Keratinocyte (primary cell): ENCODE measurements around the gene NOX5. TPM values are rescaled to one million over a fixed set of nuclear protein-coding genes. Genes with fewer than 3 reads are reported as not detected.

Experiments
- DNase-seq: peaks from one replicate; pipeline ENCODE4 v3.0.0-alpha.2; 2011; ENCODE audit warnings: low read depth, missing footprints, low spot score
- FAIRE-seq: peaks from 2 replicates; lab custom pipeline; 2011; peaks lifted over from hg19 to GRCh38; lab: Jason Lieb, UNC
- H2AFZ ChIP-seq: 2 replicates; pipeline ENCODE4 v1.6.0; 2012; ENCODE audit warnings: low read length, control low read depth, inconsistent platforms; ENCODE audit not compliant: control insufficient read depth
- H3K27ac ChIP-seq: 2 replicates; pipeline ENCODE4 v1.5.1; 2011; ENCODE audit warnings: low read length; ENCODE audit not compliant: control insufficient read depth, insufficient read depth
- H3K27me3 ChIP-seq: 3 replicates; pipeline ENCODE4 v1.6.0; 2011; ENCODE audit warnings: low read length; ENCODE audit not compliant: control insufficient read depth, insufficient read depth; ENCODE audit errors: extremely low read depth
- H3K36me3 ChIP-seq, 2 experiments: 2 replicates in 1 of 2; 3 replicates in 1 of 2; pipeline ENCODE4 v1.5.1; 2011; ENCODE audit warnings: low read length in 2 of 2, mild to moderate bottlenecking in 1 of 2; ENCODE audit not compliant: control insufficient read depth in 2 of 2, insufficient read depth in 2 of 2; ENCODE audit errors: extremely low read depth in 1 of 2
- H3K4me1 ChIP-seq: 3 replicates; pipeline ENCODE4 v1.5.1; 2011; ENCODE audit warnings: low read length; ENCODE audit not compliant: control insufficient read depth, insufficient read depth; ENCODE audit errors: extremely low read depth
- H3K4me2 ChIP-seq: 3 replicates; pipeline ENCODE4 v1.6.0; 2011; ENCODE audit warnings: low read depth, low read length; ENCODE audit not compliant: control insufficient read depth, insufficient read depth; ENCODE audit errors: extremely low read depth
- H3K4me3 ChIP-seq, 3 experiments: fragments of 200-600 bp in 1 of 3; sonication (generic) in 1 of 3; 2 replicates in 2 of 3; 3 replicates in 1 of 3; pipeline ENCODE4 v1.5.1; 2011 to 2016; ENCODE audit warnings: low read length in 3 of 3, mild to moderate bottlenecking in 3 of 3, control low read depth in 2 of 3, inconsistent platforms in 1 of 3, low read depth in 1 of 3, mixed read lengths in 1 of 3, mixed run types in 1 of 3, moderate library complexity in 1 of 3; ENCODE audit not compliant: control insufficient read depth in 2 of 3, insufficient read depth in 2 of 3; ENCODE audit errors: extremely low read depth in 1 of 3
- H3K79me2 ChIP-seq: 2 replicates; pipeline ENCODE4 v1.6.0; 2012; ENCODE audit warnings: low read length; ENCODE audit not compliant: control insufficient read depth, insufficient read depth
- H3K9ac ChIP-seq: 3 replicates; pipeline ENCODE4 v1.6.0; 2011; ENCODE audit warnings: low read length; ENCODE audit not compliant: control insufficient read depth, insufficient read depth; ENCODE audit errors: extremely low read depth
- H3K9me1 ChIP-seq: 3 replicates; pipeline ENCODE4 v1.6.0; 2011; ENCODE audit warnings: low read length; ENCODE audit not compliant: control insufficient read depth, insufficient read depth; ENCODE audit errors: extremely low read depth
- H3K9me3 ChIP-seq: 2 replicates; pipeline ENCODE4 v1.5.1; 2012; ENCODE audit warnings: low read depth, low read length; ENCODE audit not compliant: control insufficient read depth
- H4K20me1 ChIP-seq: 3 replicates; pipeline ENCODE4 v1.6.0; 2011; ENCODE audit warnings: low read length; ENCODE audit not compliant: control insufficient read depth, insufficient read depth; ENCODE audit errors: extremely low read depth
- EZH2 ChIP-seq: IDR thresholded peaks from one replicate; pipeline ENCODE4 v1.6.1; 2012; ENCODE audit warnings: inconsistent platforms, mild to moderate bottlenecking, low read length, moderate library complexity
- dilution Hi-C: fragments of 300-500 bp; cut with MboI; formaldehyde crosslinking; loops from one replicate; pipeline ENCODE4 v1.7.0; 2020; ENCODE audit warnings: low sequenced_read_pairs; ENCODE audit not compliant: extremely low pct_ligation_motif_present
- polyA plus RNA-seq, 5 experiments: library from polyadenylated mRNA; depleted of rRNA in 3 of 5; stranded (reverse) in 3 of 5; stranded (forward) in 1 of 5; unstranded in 1 of 5; fragments of >200 nt; gene quantifications; 1 replicate in 1 of 5; 2 replicates in 3 of 5; 3 replicates in 1 of 5; pipeline versions ENCODE4 v1.2.1 to v1.2.3, GENCODE V29; 2011 to 2012; ENCODE audit warnings: missing spikeins in 2 of 5, low read depth in 1 of 5, low replicate concordance in 1 of 5
- TF ChIP-seq, protein P1 (sequence below), 3 experiments: IDR thresholded peaks in 1 of 3; conservative IDR thresholded peaks in 1 of 3; optimal IDR thresholded peaks in 1 of 3; 2 replicates in 2 of 3; 3 replicates in 1 of 3; pipeline versions ENCODE3 to v1.5.1; 2011; ENCODE audit warnings: low read length in 3 of 3, mild to moderate bottlenecking in 3 of 3, moderate library complexity in 2 of 3, control low read depth in 1 of 3, inconsistent platforms in 1 of 3; ENCODE audit not compliant: insufficient read depth in 2 of 3; ENCODE audit errors: extremely low read depth in 1 of 3

NOX5 gene
- polyA plus RNA-seq, 1 donor (not counting 4 experiments of a cell fraction or from before 2014, with no cell fraction given) = 0.16 TPM

DNA sequence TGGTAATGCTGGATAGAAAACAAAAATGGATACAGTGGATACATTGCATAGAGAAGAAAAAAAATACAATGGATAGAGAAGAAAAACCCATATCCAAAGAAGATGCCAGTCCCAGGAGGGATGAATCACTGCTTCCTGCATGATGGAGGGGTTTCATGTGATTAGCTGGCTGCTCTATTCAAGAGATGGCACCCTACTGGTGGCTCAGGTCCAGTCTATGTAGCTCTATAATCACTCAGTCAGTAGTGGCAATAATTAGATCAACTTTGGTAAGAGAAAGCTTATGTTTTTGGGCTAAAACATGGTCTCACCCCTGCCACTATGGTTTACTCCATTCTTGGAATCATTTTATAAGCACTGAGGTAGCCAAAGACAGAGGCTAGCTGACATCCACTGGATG lies 33.7 kb upstream of the NOX5 start:
- TF ChIP-seq, protein P1, sequence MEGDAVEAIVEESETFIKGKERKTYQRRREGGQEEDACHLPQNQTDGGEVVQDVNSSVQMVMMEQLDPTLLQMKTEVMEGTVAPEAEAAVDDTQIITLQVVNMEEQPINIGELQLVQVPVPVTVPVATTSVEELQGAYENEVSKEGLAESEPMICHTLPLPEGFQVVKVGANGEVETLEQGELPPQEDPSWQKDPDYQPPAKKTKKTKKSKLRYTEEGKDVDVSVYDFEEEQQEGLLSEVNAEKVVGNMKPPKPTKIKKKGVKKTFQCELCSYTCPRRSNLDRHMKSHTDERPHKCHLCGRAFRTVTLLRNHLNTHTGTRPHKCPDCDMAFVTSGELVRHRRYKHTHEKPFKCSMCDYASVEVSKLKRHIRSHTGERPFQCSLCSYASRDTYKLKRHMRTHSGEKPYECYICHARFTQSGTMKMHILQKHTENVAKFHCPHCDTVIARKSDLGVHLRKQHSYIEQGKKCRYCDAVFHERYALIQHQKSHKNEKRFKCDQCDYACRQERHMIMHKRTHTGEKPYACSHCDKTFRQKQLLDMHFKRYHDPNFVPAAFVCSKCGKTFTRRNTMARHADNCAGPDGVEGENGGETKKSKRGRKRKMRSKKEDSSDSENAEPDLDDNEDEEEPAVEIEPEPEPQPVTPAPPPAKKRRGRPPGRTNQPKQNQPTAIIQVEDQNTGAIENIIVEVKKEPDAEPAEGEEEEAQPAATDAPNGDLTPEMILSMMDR (optimal IDR thresholded peaks at IDR 0.05 in 1 of 3, IDR thresholded peaks at IDR 0.05 in 1 of 3, conservative IDR thresholded peaks at IDR 0.05 in 1 of 3; ENCODE audit: extremely low read depth in 1 of 3, insufficient read depth in 2 of 3, low read length in 3 of 3) = no peak
- no peak for TF ChIP-seq EZH2
- no peak overlapping the region for H3K27ac ChIP-seq
- H3K4me3 ChIP-seq = no peak overlapping the region
- DNase-seq = no peak
- dilution Hi-C loops = no loop called here
- no peak for FAIRE-seq
- H3K9me3 ChIP-seq = no peaks in the 10 kb centered on the region
- H3K9ac ChIP-seq = no peak overlapping the region
- no peak overlapping the region for H3K4me2 ChIP-seq
- no peaks in the 10 kb centered on the region for H3K27me3 ChIP-seq
- no peaks in the 10 kb centered on the region for H3K4me1 ChIP-seq
- H3K36me3 ChIP-seq = no peaks in the 10 kb centered on the region
- H2AFZ ChIP-seq = no peak overlapping the region
- H3K79me2 ChIP-seq = no peaks in the 10 kb centered on the region
- no peaks in the 10 kb centered on the region for H4K20me1 ChIP-seq
- H3K9me1 ChIP-seq = no peaks in the 10 kb centered on the region

DNA sequence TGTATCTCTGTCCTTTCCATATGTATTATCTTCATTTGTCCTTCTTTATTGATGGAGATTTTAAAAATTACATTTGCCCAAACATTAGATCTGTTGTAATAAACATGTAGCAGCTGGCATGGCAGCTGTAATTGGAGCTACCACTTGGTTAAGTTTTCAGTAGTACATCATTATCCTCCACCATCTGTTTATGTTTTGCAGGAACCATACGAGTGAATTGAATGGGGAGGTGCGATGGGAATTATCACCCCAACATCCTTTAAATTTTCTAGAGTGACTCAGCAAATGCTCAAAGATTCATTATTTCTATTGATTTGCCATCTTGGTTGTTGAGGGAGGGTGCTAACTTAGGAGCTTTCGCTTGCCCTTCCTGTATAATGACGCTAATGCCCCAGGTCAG lies 32.6 kb upstream of the NOX5 start:
- H3K4me3 ChIP-seq = no peak overlapping the region
- no peaks in the 10 kb centered on the region for H4K20me1 ChIP-seq
- no peaks in the 10 kb centered on the region for H3K36me3 ChIP-seq
- no peak for FAIRE-seq
- H2AFZ ChIP-seq = no peak overlapping the region
- H3K27me3 ChIP-seq = no peaks in the 10 kb centered on the region
- H3K4me1 ChIP-seq = no peaks in the 10 kb centered on the region
- TF ChIP-seq EZH2 = no peak
- TF ChIP-seq, protein P1 (optimal IDR thresholded peaks at IDR 0.05 in 1 of 3, IDR thresholded peaks at IDR 0.05 in 1 of 3, conservative IDR thresholded peaks at IDR 0.05 in 1 of 3; ENCODE audit: extremely low read depth in 1 of 3, insufficient read depth in 2 of 3, low read length in 3 of 3) = no peak
- H3K79me2 ChIP-seq = no peaks in the 10 kb centered on the region
- no peak overlapping the region for H3K4me2 ChIP-seq
- no peak overlapping the region for H3K9ac ChIP-seq
- dilution Hi-C loops = no loop called here
- H3K27ac ChIP-seq = no peak overlapping the region
- H3K9me3 ChIP-seq = no peaks in the 10 kb centered on the region
- H3K9me1 ChIP-seq = no peaks in the 10 kb centered on the region
- DNase-seq = no peak
